ENCODE data around the gene PCNX3.

The PCNX3 gene

DNA sequence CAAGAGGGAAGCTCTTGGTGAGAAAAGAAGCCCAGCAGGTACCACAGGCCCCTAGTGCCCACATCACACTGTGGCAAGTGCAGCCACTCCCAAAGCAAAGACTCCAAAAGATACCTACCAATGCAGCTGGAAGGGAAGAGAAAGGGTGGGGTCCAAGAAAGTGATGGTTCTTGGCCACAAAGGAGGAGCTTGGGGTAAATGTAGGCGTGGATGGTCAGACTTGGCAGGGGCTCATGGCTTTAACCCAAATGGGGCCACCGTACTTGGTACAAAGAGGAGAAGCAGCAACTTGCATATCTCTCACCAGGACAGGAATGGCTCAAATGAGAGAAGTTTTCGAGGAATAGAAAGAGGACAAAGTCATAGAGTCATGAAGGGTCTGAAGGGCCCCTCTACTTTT, 6.3 kb upstream of the PCNX3 start:
- H3K4me3 ChIP-seq (replicated peaks in 1 of 2; ENCODE audit: low read depth in 2 of 2, low read length in 2 of 2) = no peak overlapping the region
- DNase-seq (ENCODE audit: low read depth in 2 of 2) = peak in 1 of 2 donors; percentile 68
- TF ChIP-seq, protein P1, sequence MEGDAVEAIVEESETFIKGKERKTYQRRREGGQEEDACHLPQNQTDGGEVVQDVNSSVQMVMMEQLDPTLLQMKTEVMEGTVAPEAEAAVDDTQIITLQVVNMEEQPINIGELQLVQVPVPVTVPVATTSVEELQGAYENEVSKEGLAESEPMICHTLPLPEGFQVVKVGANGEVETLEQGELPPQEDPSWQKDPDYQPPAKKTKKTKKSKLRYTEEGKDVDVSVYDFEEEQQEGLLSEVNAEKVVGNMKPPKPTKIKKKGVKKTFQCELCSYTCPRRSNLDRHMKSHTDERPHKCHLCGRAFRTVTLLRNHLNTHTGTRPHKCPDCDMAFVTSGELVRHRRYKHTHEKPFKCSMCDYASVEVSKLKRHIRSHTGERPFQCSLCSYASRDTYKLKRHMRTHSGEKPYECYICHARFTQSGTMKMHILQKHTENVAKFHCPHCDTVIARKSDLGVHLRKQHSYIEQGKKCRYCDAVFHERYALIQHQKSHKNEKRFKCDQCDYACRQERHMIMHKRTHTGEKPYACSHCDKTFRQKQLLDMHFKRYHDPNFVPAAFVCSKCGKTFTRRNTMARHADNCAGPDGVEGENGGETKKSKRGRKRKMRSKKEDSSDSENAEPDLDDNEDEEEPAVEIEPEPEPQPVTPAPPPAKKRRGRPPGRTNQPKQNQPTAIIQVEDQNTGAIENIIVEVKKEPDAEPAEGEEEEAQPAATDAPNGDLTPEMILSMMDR (IDR thresholded peaks at IDR 0.05; ENCODE audit: low read depth, low read length) = no peak

DNA sequence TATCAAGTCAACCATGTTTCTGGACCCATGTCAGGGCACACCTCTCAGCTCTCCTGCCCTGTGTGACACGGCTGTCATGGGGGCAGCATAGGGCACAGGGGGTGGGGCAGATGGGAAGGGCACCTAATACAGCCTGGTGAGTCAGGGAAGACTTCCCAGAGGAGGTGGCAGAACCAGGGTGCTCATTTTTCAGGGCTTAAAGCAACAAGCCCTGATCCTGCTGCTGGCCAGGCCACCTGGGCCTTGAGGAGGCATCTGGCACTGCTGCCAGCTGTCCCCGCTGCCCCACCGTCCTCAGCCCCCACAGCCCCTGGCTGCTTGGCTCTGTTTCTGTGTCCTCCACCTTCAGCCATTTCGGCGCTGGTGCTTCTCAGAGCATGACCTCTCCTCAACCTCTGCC, 5.9 kb upstream of the PCNX3 start:
- TF ChIP-seq, protein P1 (IDR thresholded peaks at IDR 0.05; ENCODE audit: low read depth, low read length) = no peak
- H3K4me3 ChIP-seq (replicated peaks in 1 of 2; ENCODE audit: low read depth in 2 of 2, low read length in 2 of 2) = no peak overlapping the region
- DNase-seq (ENCODE audit: low read depth in 2 of 2) = no peak

DNA sequence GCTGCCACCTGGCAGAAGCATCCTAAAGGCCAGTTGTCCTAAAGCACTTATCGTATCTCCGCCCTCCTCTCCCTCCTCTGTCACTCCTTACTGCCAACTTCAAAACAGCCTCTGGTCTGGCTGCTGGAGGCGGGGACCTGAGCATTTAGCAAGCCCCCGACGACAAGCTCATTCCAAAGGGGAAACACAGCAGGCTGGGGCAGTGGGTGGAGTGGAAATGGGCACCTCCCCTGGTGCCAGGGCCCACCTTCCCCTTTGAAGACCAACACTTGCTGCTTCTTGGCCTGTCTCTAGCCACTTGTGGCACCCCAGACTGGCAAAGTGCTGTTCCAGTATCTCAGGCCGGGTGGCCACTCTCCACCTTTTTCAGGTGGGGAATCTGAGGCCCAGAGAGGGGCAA, 5.2 kb upstream of the PCNX3 start:
- DNase-seq (ENCODE audit: low read depth in 2 of 2) = no peak
- no peak overlapping the region for H3K4me3 ChIP-seq (replicated peaks in 1 of 2; ENCODE audit: low read depth in 2 of 2, low read length in 2 of 2)
- TF ChIP-seq, protein P1 (IDR thresholded peaks at IDR 0.05; ENCODE audit: low read depth, low read length) = no peak

DNA sequence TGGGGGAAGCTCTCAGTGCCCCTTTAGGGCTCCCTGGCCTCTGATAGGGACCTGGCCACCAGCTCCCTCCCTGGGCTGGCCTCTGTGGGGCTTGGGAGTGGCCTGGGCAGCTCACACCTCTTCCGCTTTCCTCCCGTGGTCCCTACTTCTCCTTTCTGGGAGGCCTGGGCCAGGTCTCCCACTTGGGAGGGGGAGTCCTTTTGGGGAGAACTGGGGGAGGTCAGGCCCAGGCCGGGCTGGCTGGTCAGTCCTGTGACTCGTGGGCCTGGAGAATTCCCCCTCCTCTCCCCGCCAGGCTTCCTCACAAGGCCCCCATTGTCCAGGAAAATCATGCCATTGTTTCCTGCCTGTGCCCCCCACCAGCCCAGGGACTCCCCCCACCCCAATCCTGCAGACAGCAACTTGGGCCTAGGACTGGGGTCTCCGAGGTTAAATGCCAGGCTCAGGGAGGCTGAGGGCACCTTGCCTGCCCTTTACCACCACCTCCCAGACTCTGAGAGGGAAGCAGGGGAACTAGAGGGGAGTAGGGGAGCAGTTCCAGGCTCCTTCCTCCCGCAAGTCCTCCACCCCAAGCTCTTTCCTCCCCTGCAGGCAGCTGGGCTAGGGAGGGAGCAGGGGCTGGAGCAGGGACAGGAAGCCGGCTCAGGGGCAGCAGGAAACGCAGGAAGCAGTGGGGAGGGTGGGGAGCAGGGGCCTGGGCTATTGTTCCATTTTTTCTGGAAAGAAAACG, 4.4 kb upstream of the PCNX3 start:
- peak overlapping the region; percentile 81 to 85 for H3K4me3 ChIP-seq (replicated peaks in 1 of 2; ENCODE audit: low read depth in 2 of 2, low read length in 2 of 2)
- TF ChIP-seq, protein P1 (IDR thresholded peaks at IDR 0.05; ENCODE audit: low read depth, low read length) = no peak
- peak; percentile 32 to 59 for DNase-seq (ENCODE audit: low read depth in 2 of 2)

DNA sequence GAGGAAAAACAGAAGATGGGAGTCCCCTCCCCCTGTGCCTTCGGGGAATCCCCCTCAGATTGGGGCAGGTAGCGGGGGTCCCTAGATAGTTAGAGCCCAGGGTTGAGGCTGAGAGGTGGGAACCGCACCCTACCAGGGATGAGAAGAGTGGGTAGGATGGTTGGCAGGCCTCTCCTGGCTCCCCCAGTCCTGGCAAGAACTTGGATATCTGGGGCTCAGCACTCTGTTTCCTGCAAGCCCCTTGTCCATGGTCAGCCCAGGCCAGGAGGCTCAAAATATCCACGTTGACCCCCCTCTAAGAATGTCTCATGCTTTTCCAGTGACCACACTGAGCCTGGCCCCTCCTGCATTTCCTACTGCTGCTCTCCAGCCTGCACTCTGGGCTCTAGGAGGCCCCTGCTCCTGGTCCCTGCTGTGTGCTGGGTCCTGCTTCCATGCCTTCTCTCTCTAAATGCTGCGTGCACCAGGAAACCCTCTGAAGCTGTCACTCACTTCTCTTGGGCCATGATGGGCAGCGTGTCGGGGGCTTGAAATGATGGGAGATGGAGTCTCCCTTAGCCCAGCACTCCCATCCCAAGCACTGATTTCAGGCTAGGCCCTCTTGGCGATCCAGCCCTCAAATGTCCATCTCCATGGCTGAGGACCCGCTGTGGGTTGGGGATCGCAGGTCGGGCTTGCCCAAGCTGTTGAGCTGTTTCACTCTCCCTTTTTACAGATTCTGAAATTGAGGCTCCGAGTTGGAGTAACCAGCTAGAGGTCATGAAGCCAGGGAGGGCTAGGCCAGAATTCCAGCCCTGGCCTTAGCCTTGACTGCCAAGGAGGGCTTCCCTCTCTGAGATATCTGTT, 3.6 kb upstream of the PCNX3 start:
- DNase-seq (ENCODE audit: low read depth in 2 of 2) = peak; percentile 36 to 55
- H3K4me3 ChIP-seq (replicated peaks in 1 of 2; ENCODE audit: low read depth in 2 of 2, low read length in 2 of 2) = peak overlapping the region; percentile 81 to 85
- TF ChIP-seq, protein P1 (IDR thresholded peaks at IDR 0.05; ENCODE audit: low read depth, low read length) = no peak

DNA sequence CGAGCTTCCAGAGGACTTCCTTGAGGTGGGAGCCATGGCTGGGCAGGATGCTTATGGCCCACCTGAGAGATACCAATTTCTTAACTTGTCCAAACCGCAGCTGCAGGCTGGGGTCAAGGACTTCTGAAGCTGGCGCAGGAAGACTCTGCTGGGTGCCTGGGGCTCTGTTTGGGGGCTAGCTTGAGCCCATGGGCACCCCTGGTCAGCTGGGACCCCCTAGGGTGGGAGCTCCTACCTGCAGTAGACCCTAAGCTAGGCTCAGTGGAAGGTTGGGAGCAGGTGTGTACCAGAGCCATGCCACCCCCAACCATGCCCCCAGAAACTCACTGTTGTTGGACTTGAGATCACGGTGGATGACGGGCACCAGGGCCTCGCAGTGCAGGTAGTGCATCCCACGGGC, 2.9 kb upstream of the PCNX3 start:
- peak overlapping the region; percentile 81 to 85 for H3K4me3 ChIP-seq (replicated peaks in 1 of 2; ENCODE audit: low read depth in 2 of 2, low read length in 2 of 2)
- no peak for DNase-seq (ENCODE audit: low read depth in 2 of 2)
- TF ChIP-seq, protein P1 (IDR thresholded peaks at IDR 0.05; ENCODE audit: low read depth, low read length) = no peak
